ENCODE data around the gene C6orf15.

C6orf15 gene

DNA sequence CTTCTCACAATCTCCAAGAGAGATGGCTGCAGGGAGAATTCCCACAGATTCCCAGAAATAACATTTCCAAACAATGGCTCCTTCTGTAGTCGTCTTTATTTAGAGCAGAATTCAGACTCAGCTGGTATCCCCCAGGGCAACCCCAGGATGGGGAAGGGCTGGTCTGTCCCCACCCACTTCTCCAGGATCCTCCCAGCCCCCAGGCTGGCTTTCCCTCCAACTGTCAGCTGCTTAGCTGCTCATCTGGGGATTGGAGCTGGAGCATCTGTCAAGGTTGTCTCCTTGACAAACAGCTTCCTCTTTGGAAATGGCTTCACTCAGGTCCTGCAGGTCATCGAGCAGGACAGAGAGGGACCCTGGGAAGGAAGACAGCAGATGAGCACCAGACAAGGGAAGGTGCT, 30.0 kb upstream of the C6orf15 start:
- Mint-ChIP-seq H3K4me1 (peaks cover 6% of the 10 kb centered on the region), H3K27ac (no peak overlapping the region), H3K9me3 (no peaks in the 10 kb centered on the region), H3K36me3 (ENCODE audit: low read depth) (peaks cover 2% of the 10 kb centered on the region), H3K27me3 (peaks cover 4% of the 10 kb centered on the region), H3K4me3 (no peak overlapping the region)
- no peak for ATAC-seq
- DNase-seq, result no peak

DNA sequence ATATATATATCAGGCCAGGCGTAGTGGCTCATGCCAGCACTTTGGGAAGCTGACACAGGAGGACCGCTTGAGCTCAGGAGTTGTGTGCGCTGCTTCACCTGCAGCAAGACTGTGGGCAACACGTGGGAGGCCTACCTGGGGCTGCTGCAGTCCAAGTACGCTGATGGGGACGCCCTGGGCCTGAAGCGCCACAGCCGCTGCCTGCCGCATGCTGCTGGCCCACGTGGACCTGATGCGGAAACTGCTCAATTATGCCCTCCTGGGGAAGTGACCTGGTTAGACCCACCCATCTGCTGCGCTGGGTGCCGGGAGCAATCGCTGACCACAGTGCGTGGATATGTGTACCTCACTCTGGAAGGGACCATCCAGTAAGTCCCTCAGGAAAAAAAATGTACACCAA, 28.3 kb upstream of the C6orf15 start:
- DNase-seq (no peak), ATAC-seq (no peak)
- Mint-ChIP-seq H3K27ac (no peak overlapping the region), H3K9me3 (no peaks in the 10 kb centered on the region), H3K27me3 (peaks cover 4% of the 10 kb centered on the region), H3K4me1 (peaks cover 6% of the 10 kb centered on the region), H3K36me3 (ENCODE audit: low read depth) (peaks cover 2% of the 10 kb centered on the region), H3K4me3 (no peak overlapping the region)

DNA sequence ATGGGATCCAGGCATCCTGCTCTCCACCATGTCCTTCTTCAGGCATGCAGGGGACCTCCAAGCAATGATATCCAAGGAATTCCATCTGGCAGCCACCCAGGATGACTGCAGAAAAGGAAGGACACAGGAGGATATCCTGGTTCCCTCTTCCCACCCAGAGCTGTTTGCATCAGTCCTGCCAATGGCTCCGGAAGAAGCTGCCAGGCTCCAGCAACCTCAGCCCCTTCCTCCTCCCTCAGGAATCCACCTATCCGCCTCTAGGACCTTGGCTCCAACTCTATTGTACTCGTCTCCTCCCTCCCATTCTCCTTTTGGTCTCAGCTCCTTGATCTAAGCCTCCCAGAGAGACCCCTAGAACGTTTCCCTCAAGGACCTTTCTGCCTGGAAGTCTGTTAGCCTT, 27.2 kb upstream of the C6orf15 start:
- no peak overlapping the region for H3K27ac Mint-ChIP-seq
- H3K4me3 Mint-ChIP-seq, result no peak overlapping the region
- peaks cover 2% of the 10 kb centered on the region for H3K36me3 Mint-ChIP-seq (ENCODE audit: low read depth)
- no peaks in the 10 kb centered on the region for H3K9me3 Mint-ChIP-seq
- peaks cover 6% of the 10 kb centered on the region for H3K4me1 Mint-ChIP-seq
- peaks cover 4% of the 10 kb centered on the region for H3K27me3 Mint-ChIP-seq
- ATAC-seq (no peak), DNase-seq (no peak)

DNA sequence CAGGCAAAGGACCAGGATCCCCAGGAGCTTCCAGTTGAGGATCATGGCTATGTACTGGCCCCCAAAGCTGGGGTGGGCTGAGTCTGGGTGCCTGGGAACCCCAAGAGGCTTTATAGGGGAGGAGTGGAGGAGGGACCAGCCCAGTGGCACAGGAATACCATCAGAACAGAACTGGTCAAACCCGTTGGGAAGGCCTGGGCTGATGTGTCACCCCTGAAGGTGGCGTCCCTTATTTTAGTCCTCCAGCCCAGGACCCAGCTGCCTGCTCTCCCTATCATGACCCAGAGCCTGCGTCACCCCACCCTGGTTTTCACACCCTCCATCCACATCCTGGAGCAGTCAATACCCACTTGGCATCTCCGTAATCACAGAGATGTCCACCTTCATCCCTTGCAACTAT, 26.6 kb upstream of the C6orf15 start, which contains the start of gene PSORS1C2:
TSS of gene PSORS1C2 (minus strand) at position 85 of the 400 bp plus-strand sequence. CDS start at position 45, 40 bp downstream.
- H3K27ac Mint-ChIP-seq, result no peak within 1 kb of the TSS
- no peak for ATAC-seq
- peaks cover 4% of the 10 kb centered on the region for H3K27me3 Mint-ChIP-seq
- peaks cover 6% of the 10 kb centered on the region for H3K4me1 Mint-ChIP-seq
- no peak for DNase-seq
- H3K4me3 Mint-ChIP-seq, result no peak within 1 kb of the TSS
- H3K9me3 Mint-ChIP-seq, result no peaks in the 10 kb centered on the region
- H3K36me3 Mint-ChIP-seq (ENCODE audit: low read depth), result no peaks in the 10 kb centered on the region

DNA sequence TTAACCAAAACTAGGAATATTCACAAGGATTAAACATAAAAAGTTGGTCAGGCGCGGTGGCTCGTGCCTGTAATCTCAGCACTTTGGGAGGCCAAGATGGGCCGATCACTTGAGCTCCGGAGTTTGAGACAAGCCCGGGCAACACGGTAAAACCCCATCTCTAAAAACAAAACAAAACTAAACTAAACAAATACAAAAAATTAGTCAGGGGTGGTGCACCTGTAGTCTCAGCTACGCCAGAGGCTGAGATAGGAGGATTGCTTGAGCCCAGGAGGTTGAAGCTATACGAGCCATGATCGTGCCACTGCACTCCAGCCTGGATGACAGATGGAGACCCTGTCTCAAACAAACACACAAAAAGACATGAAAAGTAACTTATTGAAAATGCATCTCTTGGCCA, 23.3 kb upstream of the C6orf15 start:
- Mint-ChIP-seq H3K27ac (no peak overlapping the region), H3K4me1 (peaks cover 6% of the 10 kb centered on the region), H3K27me3 (peaks cover 4% of the 10 kb centered on the region), H3K9me3 (no peaks in the 10 kb centered on the region), H3K36me3 (ENCODE audit: low read depth) (no peaks in the 10 kb centered on the region), H3K4me3 (no peak overlapping the region)
- ATAC-seq (no peak), DNase-seq (no peak)

DNA sequence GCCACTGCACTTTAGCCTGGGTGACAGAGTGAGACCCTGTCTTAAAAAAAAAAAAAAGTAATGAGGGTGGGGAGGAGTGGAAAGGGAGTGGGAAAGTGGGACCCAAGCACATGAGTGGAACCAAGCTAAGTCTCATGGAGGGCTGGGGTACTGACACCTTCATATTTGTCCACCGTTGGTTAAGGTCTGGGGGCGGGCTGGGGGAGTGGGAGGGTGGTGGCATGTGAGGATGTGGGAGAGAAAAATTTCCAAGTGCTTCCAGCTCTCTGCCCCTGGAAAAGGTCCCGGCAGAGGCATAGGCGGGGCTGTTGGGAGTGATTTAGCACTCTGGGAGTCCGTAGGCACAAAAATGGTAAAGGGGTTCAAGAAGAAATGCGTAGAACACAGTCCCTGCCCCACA, 20.4 kb upstream of the C6orf15 start:
- DNase-seq (no peak), ATAC-seq (no peak)
- H3K9me3 Mint-ChIP-seq, result no peaks in the 10 kb centered on the region
- peaks cover 4% of the 10 kb centered on the region for H3K27me3 Mint-ChIP-seq
- no peak overlapping the region for H3K4me3 Mint-ChIP-seq
- no peak overlapping the region for H3K27ac Mint-ChIP-seq
- peaks cover 9% of the 10 kb centered on the region for H3K4me1 Mint-ChIP-seq
- H3K36me3 Mint-ChIP-seq (ENCODE audit: low read depth), result no peaks in the 10 kb centered on the region

DNA sequence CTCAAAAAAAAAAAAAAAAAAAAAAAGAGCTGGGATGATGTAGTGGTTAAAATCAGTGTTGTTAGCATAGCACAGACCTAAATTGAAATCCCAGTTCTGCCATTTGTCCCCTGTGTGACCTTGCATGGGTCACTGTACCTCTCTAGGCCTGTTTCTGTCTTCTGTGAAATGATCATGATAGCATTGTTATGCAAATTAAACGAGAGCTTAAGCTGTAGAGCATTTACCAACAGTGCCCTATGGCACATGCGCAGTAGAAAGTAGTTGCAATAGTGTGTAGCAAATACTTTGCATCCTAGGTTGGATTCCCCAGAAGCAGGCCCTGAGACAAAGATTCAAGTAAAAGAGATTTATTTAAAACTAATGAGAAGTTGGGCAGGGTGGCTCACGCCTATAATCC, 19.2 kb upstream of the C6orf15 start:
- no peak overlapping the region for H3K4me3 Mint-ChIP-seq
- peaks cover 5% of the 10 kb centered on the region for H3K4me1 Mint-ChIP-seq
- no peaks in the 10 kb centered on the region for H3K9me3 Mint-ChIP-seq
- ATAC-seq, result no peak
- H3K27me3 Mint-ChIP-seq, result peaks cover 2% of the 10 kb centered on the region
- H3K36me3 Mint-ChIP-seq (ENCODE audit: low read depth), result no peaks in the 10 kb centered on the region
- no peak for DNase-seq
- no peak overlapping the region for H3K27ac Mint-ChIP-seq

DNA sequence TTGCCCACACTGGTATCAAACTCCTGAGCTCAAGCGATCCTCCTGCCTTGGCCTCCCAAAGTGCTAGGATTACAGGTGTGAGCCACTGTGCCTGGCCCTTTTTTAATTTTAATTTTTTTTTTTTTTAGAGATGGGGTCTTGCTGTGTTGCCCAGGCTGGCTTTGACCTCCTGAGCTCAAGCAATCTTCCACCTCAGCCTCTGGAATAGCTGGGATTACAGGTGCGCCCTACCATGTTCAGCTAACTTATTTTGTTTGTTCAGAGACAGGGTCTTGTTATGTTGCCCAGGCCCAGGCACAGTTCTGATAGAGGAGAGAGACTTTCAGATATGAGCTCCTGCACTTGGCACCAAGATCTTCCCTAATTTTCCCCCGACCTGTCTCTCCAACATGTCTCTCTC, 18.4 kb upstream of the C6orf15 start:
- Mint-ChIP-seq H3K27me3 (peaks cover 2% of the 10 kb centered on the region), H3K4me1 (peaks cover 5% of the 10 kb centered on the region), H3K36me3 (ENCODE audit: low read depth) (no peaks in the 10 kb centered on the region), H3K27ac (no peak overlapping the region), H3K4me3 (no peak overlapping the region), H3K9me3 (no peaks in the 10 kb centered on the region)
- DNase-seq (no peak), ATAC-seq (no peak)

DNA sequence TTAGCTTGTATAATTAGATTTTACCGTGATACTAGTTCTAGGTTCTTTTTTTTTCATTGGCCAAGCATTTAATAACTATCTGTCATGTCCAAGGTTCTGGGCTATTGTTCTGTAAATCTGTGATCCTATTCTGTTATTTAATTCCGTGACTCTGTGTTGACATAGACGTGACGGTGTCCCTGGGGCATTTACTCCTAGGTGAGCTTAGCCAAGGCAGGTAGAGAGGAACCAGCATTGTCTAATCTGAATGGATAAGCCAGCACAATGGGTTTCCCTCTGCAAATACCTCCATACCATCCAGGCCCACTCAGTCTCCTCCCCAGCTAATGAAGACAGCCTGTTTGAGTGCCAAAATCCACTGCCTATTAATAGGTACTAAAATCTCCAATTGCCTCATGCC, 16.8 kb upstream of the C6orf15 start:
- Mint-ChIP-seq H3K9me3 (no peaks in the 10 kb centered on the region), H3K27me3 (peaks cover 2% of the 10 kb centered on the region), H3K36me3 (ENCODE audit: low read depth) (no peaks in the 10 kb centered on the region), H3K4me3 (no peak overlapping the region), H3K4me1 (peaks cover 5% of the 10 kb centered on the region), H3K27ac (no peak overlapping the region)
- DNase-seq (no peak), ATAC-seq (no peak)

DNA sequence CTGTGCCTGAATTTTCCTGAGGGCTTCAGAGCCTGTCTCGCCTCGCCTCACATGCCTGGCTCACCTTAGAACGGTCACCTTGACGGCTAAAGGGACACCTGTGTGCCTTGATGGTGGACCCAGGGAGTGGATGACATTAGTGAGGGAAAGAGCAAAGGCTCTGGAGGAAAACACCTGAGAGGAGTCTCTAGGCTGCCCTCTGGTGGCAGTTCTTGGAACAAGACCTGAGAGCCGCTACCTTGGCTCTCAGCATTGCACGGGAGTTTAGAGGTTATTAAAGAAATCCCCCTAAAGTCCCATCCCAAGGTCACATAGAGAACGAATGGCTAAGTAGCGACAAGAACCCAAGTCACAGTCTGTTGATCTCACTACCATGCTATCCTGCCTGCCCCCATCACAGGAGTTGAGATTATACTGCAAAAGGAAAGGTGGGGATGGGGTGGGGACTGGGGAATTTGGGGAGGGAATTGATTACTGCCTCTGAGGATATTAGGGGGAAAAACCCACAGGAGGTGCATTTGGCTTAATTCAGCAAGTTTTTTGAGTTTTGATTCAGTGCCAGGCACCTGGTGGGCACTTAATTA, 15.8 kb upstream of the C6orf15 start:
- ATAC-seq, result peak; percentile 45
- H3K27me3 Mint-ChIP-seq, result peaks cover 2% of the 10 kb centered on the region
- H3K4me3 Mint-ChIP-seq, result no peak overlapping the region
- peak; percentile 81 for DNase-seq
- peaks cover 5% of the 10 kb centered on the region for H3K4me1 Mint-ChIP-seq
- H3K9me3 Mint-ChIP-seq, result no peaks in the 10 kb centered on the region
- no peaks in the 10 kb centered on the region for H3K36me3 Mint-ChIP-seq (ENCODE audit: low read depth)
- no peak overlapping the region for H3K27ac Mint-ChIP-seq

DNA sequence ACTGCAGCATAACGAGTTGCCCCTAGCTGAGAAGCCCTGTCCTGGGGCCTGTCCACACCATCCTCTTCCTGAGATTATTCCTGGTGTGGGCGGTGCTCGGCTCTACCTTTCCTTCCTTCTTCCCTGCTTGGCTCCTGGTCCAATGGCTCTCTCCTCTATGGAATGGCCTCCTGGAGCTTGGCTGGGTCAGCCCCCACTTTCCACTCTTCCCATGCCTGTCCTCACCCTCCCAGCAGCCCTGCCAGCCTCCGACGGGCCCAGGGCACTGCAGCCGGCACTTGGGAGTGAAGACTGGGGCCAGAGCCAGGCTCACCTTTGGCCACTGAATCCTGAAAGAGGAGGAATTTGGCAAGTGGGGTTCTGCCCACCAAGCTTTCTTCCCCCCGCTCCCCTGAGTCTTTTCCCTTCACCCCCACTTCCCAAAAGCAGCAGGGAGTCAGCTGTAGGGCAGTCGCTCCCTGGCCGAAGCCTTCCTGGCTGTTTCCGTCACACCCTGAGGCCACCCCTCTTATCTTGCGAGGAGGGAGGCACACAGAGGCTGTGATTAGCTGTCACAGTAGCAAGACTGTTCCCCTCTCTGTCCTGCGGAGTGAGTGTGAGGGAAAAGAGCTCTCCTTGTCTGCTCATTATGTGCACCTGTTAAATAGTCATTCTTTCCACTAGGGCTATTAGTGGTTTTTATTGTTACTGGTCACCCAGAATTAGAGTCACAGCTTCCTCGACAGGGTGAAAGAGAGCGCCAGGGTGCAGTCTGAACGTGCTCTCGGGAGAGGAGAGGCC, 14.2 kb upstream of the C6orf15 start:
- H3K27ac Mint-ChIP-seq, result no peak overlapping the region
- H3K36me3 Mint-ChIP-seq (ENCODE audit: low read depth), result no peaks in the 10 kb centered on the region
- H3K27me3 Mint-ChIP-seq, result peaks cover 2% of the 10 kb centered on the region
- H3K4me3 Mint-ChIP-seq, result no peak overlapping the region
- ATAC-seq (no peak), DNase-seq (no peak)
- no peaks in the 10 kb centered on the region for H3K9me3 Mint-ChIP-seq
- peaks cover 5% of the 10 kb centered on the region for H3K4me1 Mint-ChIP-seq

DNA sequence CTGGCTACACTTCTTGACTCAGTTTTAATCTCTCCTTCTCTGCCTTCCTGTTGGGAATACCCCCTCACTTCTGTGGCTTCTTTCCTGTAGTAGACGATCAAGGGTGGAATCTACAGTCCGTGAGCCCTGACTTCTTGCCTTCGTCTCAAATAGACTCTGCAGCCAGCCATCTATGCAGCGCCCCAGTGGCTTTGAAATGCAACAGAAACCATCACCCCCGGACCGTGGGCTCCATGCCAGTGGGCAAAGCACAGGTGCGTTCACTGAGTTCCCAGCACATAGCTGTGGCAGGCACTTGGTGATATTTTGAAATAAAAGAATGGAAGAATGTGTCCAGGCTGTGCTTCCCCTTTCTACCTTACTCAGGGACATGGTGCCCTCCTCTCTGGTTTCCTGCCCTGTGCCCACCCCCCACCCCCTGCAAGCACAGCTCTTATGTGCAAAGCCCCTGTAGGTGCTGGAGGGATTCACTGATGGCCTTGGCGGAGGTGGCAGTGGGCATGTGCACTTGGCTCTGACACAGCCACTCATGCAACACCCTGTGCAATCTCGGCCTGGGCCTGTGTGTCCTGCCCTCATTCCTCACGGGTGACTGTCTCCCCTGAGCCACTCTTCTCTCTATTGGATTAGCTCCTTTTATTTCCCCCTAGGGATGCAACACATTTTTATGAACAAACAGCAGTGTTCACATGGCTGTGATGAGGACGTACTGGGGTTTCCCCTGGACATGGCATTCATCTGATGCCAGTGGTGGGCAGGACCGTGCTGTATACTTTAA, 13.4 kb upstream of the C6orf15 start:
- no peak overlapping the region for H3K27ac Mint-ChIP-seq
- H3K27me3 Mint-ChIP-seq, result peaks cover 2% of the 10 kb centered on the region
- ATAC-seq, result no peak
- H3K4me1 Mint-ChIP-seq, result peaks cover 5% of the 10 kb centered on the region
- DNase-seq, result no peak
- H3K4me3 Mint-ChIP-seq, result no peak overlapping the region
- H3K36me3 Mint-ChIP-seq (ENCODE audit: low read depth), result no peaks in the 10 kb centered on the region
- no peaks in the 10 kb centered on the region for H3K9me3 Mint-ChIP-seq

DNA sequence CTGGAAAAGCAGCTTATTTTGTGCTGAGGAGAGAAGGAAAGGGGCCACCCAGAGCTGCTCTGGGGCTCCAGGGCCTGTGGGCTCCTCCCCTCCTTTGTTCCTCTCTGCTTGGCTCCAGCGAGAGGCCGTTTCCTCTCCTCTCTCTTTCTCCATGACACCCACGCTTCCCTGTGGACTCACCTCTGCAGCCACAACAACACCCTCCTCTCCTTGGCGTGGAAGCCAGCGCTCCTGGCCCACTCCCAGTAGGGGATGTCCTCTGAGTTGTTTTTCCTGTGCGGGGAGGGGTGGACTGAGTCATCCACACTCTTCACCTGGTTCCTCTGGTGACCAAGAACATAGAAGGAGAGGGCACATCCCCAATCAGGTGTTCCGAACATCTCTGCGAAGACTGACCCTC, 12.8 kb upstream of the C6orf15 start:
- peaks cover 5% of the 10 kb centered on the region for H3K4me1 Mint-ChIP-seq
- no peak overlapping the region for H3K4me3 Mint-ChIP-seq
- no peaks in the 10 kb centered on the region for H3K9me3 Mint-ChIP-seq
- ATAC-seq, result no peak
- no peak for DNase-seq
- H3K36me3 Mint-ChIP-seq (ENCODE audit: low read depth), result no peaks in the 10 kb centered on the region
- H3K27me3 Mint-ChIP-seq, result peaks cover 2% of the 10 kb centered on the region
- H3K27ac Mint-ChIP-seq, result no peak overlapping the region

DNA sequence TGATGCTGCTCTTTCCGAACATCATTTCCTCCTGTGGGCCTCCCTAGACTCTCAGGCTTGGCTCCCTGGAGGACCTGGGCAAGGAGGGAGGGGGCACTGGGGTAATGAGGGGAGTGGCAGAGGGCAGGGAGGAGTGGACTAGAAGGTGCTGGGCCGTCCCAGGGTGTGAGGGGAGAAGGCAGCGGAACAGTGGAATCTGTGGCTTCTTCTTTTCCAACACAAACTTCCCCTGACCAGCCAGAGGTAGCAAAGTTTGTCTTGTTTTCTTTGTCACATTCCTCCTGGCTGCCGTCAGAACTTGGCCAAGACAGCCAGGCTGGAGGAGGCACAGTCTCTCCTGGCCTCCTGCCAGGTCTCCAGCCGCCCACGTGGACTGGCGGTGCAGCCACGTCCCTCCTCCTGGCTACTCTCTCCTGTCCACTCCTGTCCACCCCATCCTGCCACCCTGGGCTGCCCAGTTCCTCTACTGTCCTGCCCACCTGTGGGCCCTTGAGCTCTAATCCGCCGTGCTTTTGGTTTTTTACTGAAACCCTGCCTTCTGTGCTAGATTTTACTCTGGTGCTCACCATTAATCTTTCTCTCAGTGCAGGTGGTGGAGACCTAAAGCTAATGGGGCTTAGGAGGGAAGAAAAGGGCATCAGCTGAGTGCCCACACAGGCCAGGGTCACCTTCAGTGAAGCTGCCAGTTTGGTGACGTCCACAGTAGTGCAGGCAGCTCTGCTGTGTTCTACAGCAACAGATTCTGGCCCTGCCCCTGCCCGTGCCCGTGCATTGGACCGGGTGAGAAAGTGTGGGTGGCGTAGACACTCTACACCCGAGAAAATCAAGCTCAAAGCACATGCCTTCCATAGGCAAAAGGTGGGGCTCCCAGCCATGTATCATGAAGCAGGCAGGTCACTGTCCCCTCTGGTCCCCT, 10.7 kb upstream of the C6orf15 start:
- Mint-ChIP-seq H3K36me3 (ENCODE audit: low read depth) (no peaks in the 10 kb centered on the region), H3K27ac (no peak overlapping the region), H3K4me3 (no peak overlapping the region), H3K9me3 (no peaks in the 10 kb centered on the region), H3K4me1 (peaks cover 2% of the 10 kb centered on the region), H3K27me3 (peaks cover 3% of the 10 kb centered on the region)
- no peak for ATAC-seq
- no peak for DNase-seq

Data from activated naive CD8-positive, alpha-beta T cell treated with anti-CD3 and anti-CD28 coated beads, Interleukin-2, amount 50 U/mL, for 24 hours (primary cell).